GM13977 (cell line): Measurements from ENCODE around the gene PEX26.

ENCODE experiments used
- DNase-seq: peaks from one replicate; pipeline ENCODE4 v3.0.0; 2012; ENCODE audit warnings: low spot score
- in situ Hi-C: fragments of 300-500 bp; cut with MboI; formaldehyde crosslinking; loops from one replicate; pipeline ENCODE4 v1.12.0; 2022; ENCODE audit warnings: low sequenced_read_pairs, low pct_unique_long_range_greater_than_20kb, mixed read lengths, inconsistent platforms; ENCODE audit not compliant: unreplicated experiment
- TF ChIP-seq, protein P1 (sequence below): IDR thresholded peaks from 2 replicates; pipeline ENCODE4 v1.5.1; 2012; ENCODE audit warnings: mild to moderate bottlenecking, control low read depth; ENCODE audit not compliant: insufficient read depth; ENCODE audit errors: extremely low read depth, missing control alignments

The PEX26 gene

GRCh38 chr22:18085188-18085587 is 7.4 kb downstream of the PEX26 start:
- TF ChIP-seq, protein P1, sequence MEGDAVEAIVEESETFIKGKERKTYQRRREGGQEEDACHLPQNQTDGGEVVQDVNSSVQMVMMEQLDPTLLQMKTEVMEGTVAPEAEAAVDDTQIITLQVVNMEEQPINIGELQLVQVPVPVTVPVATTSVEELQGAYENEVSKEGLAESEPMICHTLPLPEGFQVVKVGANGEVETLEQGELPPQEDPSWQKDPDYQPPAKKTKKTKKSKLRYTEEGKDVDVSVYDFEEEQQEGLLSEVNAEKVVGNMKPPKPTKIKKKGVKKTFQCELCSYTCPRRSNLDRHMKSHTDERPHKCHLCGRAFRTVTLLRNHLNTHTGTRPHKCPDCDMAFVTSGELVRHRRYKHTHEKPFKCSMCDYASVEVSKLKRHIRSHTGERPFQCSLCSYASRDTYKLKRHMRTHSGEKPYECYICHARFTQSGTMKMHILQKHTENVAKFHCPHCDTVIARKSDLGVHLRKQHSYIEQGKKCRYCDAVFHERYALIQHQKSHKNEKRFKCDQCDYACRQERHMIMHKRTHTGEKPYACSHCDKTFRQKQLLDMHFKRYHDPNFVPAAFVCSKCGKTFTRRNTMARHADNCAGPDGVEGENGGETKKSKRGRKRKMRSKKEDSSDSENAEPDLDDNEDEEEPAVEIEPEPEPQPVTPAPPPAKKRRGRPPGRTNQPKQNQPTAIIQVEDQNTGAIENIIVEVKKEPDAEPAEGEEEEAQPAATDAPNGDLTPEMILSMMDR: no peak
- DNase-seq: no peak
- in situ Hi-C loops: no loop called here

DNA sequence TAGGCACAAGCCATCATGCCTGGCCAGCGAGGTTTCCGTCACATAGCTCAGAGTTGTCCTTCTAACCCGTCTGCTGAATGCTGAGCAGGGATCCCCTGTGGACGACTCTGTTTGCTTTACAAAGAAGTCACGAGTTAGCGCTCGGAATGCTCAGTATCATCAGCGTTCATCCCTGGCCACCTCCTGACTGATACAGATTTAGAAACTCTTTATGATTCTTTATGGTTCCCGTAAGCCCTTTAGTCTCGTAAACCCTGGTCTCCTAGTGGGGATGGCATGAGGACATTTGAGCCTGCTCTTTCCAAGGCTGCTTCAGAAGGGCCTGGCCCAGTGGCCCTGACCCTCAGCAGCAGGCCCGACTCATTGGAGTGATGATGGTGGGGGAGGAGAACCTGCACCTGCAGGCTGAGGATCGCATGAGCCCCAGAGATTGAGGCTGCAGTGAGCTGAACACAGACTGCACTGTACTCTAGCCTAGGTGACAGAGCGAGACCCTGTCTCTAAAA is 9.6 kb downstream of the PEX26 start:
- DNase-seq: no peak
- in situ Hi-C loops: no loop called here
- TF ChIP-seq, protein P1: no peak

DNA sequence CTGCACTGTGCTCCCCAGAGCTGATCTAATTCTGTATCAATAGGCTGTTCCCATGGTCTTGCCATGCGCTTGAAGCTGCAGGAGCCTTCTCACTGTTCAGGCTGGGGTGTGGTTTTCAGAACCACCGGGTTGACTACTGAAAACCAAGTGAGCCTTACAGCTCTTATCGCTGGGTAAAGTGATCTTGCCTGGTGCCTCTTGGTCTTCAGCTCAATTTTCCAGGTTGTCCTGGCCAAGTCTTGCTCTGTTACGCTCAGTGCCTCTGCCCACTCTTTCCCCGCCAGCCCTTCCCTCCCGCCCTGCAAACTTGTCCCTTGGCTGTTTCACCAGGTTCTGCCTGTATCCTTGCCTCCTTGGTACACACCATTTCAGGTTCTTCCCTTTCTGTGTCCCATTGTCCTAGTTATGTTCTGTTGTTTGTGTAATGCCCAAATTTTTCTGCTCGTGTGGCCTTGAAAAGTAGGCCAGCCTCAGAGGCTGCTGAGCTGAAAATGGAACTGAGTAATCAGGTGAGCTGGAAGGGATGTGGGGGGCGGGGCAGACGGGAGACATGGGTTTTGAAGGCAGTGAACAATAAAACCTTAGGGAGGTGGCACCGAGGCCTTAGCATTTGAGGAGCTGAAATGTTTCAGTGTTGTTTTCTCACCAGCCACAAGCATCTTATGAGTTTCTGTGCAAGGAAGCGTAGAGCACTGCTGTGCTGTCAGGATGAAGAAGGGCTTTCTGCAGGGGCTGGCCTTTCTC is 11.2 kb downstream of the PEX26 start:
- DNase-seq: peak; percentile 45
- TF ChIP-seq, protein P1: no peak
- in situ Hi-C loops: no loop called here

DNA sequence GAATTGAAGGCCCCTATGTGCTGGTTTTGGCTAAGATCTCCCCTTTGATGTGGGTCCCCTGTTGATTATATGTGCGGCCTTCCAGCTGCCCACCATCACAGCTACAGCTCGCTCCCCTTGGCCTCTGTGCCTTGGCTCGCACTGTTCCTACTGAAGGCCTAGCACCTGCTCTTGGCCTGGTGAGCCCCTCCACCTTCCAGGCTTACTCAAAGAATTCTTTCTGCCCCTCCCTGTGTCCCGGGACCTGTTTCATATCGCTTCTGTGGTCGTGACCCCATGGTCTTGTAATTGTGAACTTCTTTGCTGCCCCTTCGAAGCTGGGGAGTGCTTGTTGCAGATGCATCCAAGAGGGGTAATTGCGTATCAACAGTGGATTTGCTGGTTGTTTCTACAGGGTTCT is 12.5 kb downstream of the PEX26 start:
- no peak for DNase-seq
- TF ChIP-seq, protein P1: no peak
- in situ Hi-C loops: no loop called here

DNA sequence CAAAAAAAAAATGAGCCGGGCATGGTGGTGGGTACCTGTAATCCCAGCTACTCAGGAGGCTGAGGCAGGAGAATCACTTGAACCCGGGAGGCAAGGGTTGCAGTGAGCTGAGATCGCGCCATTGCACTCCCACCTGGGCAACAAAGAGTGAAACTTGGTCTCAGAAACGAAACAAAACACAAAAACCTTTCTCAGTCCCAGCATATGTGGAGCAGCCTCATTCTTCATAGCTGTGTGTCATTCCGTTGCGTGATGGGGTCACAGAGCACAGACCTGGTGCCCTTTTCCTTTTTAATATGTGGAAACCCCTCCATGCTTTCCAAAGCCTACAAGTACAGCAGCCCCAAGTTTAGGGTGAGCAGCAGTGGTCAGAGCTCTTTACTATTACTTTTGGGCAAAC is 13.7 kb downstream of the PEX26 start:
- in situ Hi-C loops: no loop called here
- TF ChIP-seq, protein P1: no peak
- DNase-seq: no peak

- DNase-seq: no peak
- TF ChIP-seq, protein P1: no peak
- in situ Hi-C loops: no loop called here
These were observed 14.2 kb downstream of the PEX26 start for GRCh38 chr22:18091916-18092526.
